ENCODE measurements around the gene CTAGE1.
"Not testable (repeated sequence)": the region's sequence is repeated elsewhere in the genome, so short reads cannot be mapped to it uniquely, and the experiment has no call there.

CTAGE1 gene

DNA sequence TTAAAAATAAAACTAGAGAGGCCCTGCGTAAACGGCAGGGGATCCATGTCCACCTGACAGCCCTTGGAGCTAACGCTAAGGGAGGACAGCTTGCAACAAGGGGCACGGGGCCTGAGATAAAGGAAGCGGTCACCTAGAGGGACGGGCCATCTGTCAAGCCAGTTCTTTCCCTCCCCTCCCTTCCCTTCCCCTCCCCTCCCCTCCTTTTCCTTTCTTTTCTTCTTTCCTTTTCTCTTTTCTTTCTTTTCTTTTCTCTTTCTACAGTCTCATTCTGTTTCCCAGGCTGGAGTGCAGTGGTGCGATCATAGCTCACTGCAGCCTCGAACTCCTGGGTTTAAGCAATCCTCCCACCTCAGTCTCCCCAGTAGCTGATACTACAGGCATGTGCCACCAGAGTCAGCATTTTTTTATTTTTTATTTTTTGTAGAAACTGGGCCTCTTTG, 34.5 kb upstream of the CTAGE1 start:
- Histone ChIP-seq H3K4me1 (ENCODE audit: control insufficient read depth, insufficient read depth, low read length, unreplicated experiment) (no peaks in the 10 kb centered on the region), H2AFZ (ENCODE audit: low read length, unreplicated experiment) (no peak overlapping the region), H3K36me3 (ENCODE audit: insufficient read depth, low read length) (no peaks in the 10 kb centered on the region), H3K4me3 (ENCODE audit: low read depth, low read length) (no peak overlapping the region), H3K27ac (ENCODE audit: low read depth, low read length) (no peak overlapping the region), H3K27me3 (ENCODE audit: insufficient read depth, low read length) (no peaks in the 10 kb centered on the region), H3K79me2 (ENCODE audit: control insufficient read depth, insufficient read depth, low read length, unreplicated experiment) (no peaks in the 10 kb centered on the region)

DNA sequence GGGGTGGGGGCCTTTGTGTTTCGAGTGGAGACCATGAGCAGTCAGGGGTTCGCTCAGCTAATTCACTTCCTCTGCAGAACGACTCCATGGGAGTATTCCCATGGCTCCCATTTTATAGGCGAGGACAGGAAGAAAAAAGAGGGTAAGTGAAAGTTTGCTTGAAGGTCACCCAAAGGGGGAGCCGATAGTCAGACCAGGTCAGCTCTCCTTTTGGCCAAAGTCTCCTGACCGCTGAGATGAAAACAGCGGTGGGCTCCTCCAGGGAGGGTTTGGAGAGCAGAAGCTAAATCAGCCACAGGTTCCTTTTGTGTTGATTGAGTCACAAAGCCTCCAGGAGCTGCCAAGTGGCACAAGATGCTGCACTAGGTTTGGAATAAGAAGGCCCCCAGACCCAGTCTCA, 34.1 kb upstream of the CTAGE1 start:
- Histone ChIP-seq H3K27ac (ENCODE audit: low read depth, low read length) (0 out of 2 replicates have a peak overlapping the region, but pooled peaks have one; percentile 6), H3K36me3 (ENCODE audit: insufficient read depth, low read length) (no peaks in the 10 kb centered on the region), H3K27me3 (ENCODE audit: insufficient read depth, low read length) (no peaks in the 10 kb centered on the region), H3K4me1 (ENCODE audit: control insufficient read depth, insufficient read depth, low read length, unreplicated experiment) (no peaks in the 10 kb centered on the region), H3K4me3 (ENCODE audit: low read depth, low read length) (no peak overlapping the region), H3K79me2 (ENCODE audit: control insufficient read depth, insufficient read depth, low read length, unreplicated experiment) (no peaks in the 10 kb centered on the region), H2AFZ (ENCODE audit: low read length, unreplicated experiment) (no peak overlapping the region)

DNA sequence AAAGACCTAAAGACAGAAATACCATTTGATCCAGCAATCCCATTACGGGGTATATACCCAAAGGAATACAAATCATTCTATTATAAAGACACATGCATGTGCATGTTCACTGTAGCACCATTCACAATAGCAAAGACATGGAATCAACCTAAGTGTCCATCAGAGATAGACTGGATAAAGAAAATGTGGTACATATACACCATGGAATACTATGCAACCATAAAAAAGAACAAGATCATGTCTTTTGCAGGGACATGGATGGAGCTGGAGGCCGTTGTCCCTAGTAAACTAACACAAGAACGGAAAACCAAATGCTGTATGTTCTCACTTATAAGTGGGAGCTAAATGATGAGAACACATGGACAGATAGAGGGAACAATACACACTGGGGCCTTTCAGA, 33.1 kb upstream of the CTAGE1 start:
- not testable (repeated sequence) for H3K27me3 ChIP-seq (ENCODE audit: insufficient read depth, low read length); H3K27ac ChIP-seq (ENCODE audit: low read depth, low read length); H3K36me3 ChIP-seq (ENCODE audit: insufficient read depth, low read length); H3K4me1 ChIP-seq (ENCODE audit: control insufficient read depth, insufficient read depth, low read length, unreplicated experiment); H2AFZ ChIP-seq (ENCODE audit: low read length, unreplicated experiment); H3K4me3 ChIP-seq (ENCODE audit: low read depth, low read length); H3K79me2 ChIP-seq (ENCODE audit: control insufficient read depth, insufficient read depth, low read length, unreplicated experiment)

DNA sequence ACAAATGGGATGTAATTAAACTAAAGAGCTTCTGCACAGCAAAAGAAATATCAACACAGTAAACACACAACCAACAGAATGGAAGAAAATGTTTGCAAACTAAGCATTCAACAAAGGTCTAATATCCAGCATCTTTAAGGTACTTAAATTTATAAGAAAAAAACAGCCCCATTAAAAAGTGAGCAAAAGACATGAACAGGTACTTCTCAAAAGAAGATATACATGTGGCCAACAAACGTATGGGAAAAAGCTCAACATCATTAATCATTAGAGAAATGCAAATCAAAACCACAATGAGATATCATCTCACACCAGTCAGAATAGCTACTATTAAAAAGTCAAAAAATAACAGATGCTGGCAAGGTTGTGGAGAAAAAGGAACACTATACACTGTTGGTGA, 32.6 kb upstream of the CTAGE1 start:
- not testable (repeated sequence) for H3K36me3 ChIP-seq (ENCODE audit: insufficient read depth, low read length); H3K27me3 ChIP-seq (ENCODE audit: insufficient read depth, low read length); H3K27ac ChIP-seq (ENCODE audit: low read depth, low read length); H3K79me2 ChIP-seq (ENCODE audit: control insufficient read depth, insufficient read depth, low read length, unreplicated experiment); H3K4me1 ChIP-seq (ENCODE audit: control insufficient read depth, insufficient read depth, low read length, unreplicated experiment); H2AFZ ChIP-seq (ENCODE audit: low read length, unreplicated experiment); H3K4me3 ChIP-seq (ENCODE audit: low read depth, low read length)

DNA sequence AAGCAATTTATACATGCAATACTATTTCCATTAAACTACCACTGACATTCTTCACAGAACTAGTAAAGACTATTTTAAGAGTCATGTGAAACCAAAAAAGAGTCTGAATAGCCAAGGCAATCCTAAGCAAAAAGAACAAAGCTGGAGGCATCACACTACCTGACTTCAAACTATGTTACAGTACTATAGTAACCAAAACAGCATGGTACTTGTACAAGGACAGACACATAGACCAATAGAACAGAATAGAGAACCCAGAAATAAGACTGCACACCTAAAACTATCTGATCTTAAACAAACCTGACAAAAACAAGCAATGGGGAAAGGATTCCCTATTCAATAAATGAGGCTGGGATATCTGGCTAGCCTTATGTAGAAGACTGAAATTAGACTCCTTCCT, 32.0 kb upstream of the CTAGE1 start:
- H3K79me2 ChIP-seq (ENCODE audit: control insufficient read depth, insufficient read depth, low read length, unreplicated experiment); H2AFZ ChIP-seq (ENCODE audit: low read length, unreplicated experiment); H3K27ac ChIP-seq (ENCODE audit: low read depth, low read length); H3K4me3 ChIP-seq (ENCODE audit: low read depth, low read length); H3K36me3 ChIP-seq (ENCODE audit: insufficient read depth, low read length); H3K4me1 ChIP-seq (ENCODE audit: control insufficient read depth, insufficient read depth, low read length, unreplicated experiment); H3K27me3 ChIP-seq (ENCODE audit: insufficient read depth, low read length): not testable (repeated sequence)

DNA sequence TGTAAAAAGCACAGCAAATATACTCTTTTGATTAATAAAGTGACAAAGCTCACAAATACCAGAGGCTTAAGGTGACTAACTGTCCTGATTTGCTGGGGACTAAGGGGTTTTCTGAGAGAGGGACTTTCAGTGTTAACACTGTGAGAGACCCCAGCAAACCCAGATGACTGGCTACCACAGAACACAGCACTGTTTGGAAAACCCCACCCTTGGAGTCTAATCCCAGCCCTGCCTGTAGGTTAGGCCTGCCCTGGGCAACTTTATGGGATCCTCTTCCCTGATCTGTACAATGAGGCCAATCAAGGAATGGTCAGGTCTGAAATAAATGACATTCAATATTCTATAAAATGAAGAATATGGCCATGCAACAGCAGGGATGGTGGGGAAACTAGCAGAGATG, 30.5 kb upstream of the CTAGE1 start:
- Histone ChIP-seq H3K79me2 (ENCODE audit: control insufficient read depth, insufficient read depth, low read length, unreplicated experiment) (no peaks in the 10 kb centered on the region), H3K4me1 (ENCODE audit: control insufficient read depth, insufficient read depth, low read length, unreplicated experiment) (no peaks in the 10 kb centered on the region), H3K27me3 (ENCODE audit: insufficient read depth, low read length) (no peaks in the 10 kb centered on the region), H3K36me3 (ENCODE audit: insufficient read depth, low read length) (no peaks in the 10 kb centered on the region), H2AFZ (ENCODE audit: low read length, unreplicated experiment) (no peak overlapping the region), H3K4me3 (ENCODE audit: low read depth, low read length) (no peak overlapping the region), H3K27ac (ENCODE audit: low read depth, low read length) (no peak overlapping the region)

DNA sequence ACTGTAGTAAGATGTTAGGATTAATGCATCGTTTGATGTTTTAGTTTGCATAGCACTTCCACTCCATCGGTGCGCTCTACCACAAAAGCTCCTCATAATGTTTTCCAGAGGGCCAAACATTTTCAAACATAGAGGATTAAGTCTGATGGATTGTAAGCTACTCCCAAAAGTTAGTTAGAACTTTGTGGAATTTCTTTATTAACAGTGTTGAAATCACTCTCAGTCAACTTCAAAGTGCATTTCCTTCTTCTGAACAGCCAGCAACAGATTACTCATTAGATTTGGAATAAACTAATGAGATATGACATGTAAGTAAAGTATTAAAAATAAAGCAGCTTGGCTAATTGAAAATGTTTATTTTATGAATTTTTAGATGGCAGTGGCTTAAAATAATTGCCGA, 30.1 kb upstream of the CTAGE1 start:
- no peak overlapping the region for H3K4me3 ChIP-seq (ENCODE audit: low read depth, low read length)
- no peaks in the 10 kb centered on the region for H3K4me1 ChIP-seq (ENCODE audit: control insufficient read depth, insufficient read depth, low read length, unreplicated experiment)
- no peaks in the 10 kb centered on the region for H3K36me3 ChIP-seq (ENCODE audit: insufficient read depth, low read length)
- H3K79me2 ChIP-seq (ENCODE audit: control insufficient read depth, insufficient read depth, low read length, unreplicated experiment), result no peaks in the 10 kb centered on the region
- H3K27ac ChIP-seq (ENCODE audit: low read depth, low read length), result no peak overlapping the region
- no peak overlapping the region for H2AFZ ChIP-seq (ENCODE audit: low read length, unreplicated experiment)
- H3K27me3 ChIP-seq (ENCODE audit: insufficient read depth, low read length), result no peaks in the 10 kb centered on the region

DNA sequence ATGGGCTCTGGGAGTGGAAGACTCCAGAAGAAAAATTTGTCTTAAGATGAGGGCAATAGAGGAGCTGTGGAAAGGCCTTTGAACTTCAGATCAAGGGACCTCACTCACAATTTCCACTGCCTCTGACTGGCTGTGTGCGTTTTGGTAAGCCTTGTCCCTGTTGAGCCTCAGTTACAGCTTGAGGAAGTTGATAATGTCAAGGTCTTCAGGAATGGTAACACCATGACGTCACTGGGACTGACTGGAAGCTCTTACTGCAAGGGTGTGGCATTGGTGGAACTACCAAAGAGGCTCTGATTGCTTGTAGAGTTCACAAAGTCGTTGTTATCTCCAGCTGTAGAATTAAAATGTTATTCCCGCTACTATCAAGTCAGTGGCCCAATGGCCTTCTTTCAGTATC, 29.2 kb upstream of the CTAGE1 start:
- no peaks in the 10 kb centered on the region for H3K27me3 ChIP-seq (ENCODE audit: insufficient read depth, low read length)
- no peak overlapping the region for H3K4me3 ChIP-seq (ENCODE audit: low read depth, low read length)
- H3K4me1 ChIP-seq (ENCODE audit: control insufficient read depth, insufficient read depth, low read length, unreplicated experiment), result no peaks in the 10 kb centered on the region
- H3K27ac ChIP-seq (ENCODE audit: low read depth, low read length), result no peak overlapping the region
- H3K79me2 ChIP-seq (ENCODE audit: control insufficient read depth, insufficient read depth, low read length, unreplicated experiment), result no peaks in the 10 kb centered on the region
- H2AFZ ChIP-seq (ENCODE audit: low read length, unreplicated experiment), result no peak overlapping the region
- H3K36me3 ChIP-seq (ENCODE audit: insufficient read depth, low read length), result no peaks in the 10 kb centered on the region

- no peak overlapping the region for H2AFZ ChIP-seq (ENCODE audit: low read length, unreplicated experiment)
- no peaks in the 10 kb centered on the region for H3K4me1 ChIP-seq (ENCODE audit: control insufficient read depth, insufficient read depth, low read length, unreplicated experiment)
- no peaks in the 10 kb centered on the region for H3K27me3 ChIP-seq (ENCODE audit: insufficient read depth, low read length)
- H3K4me3 ChIP-seq (ENCODE audit: low read depth, low read length), result no peak overlapping the region
- no peaks in the 10 kb centered on the region for H3K36me3 ChIP-seq (ENCODE audit: insufficient read depth, low read length)
- no peak overlapping the region for H3K27ac ChIP-seq (ENCODE audit: low read depth, low read length)
- no peaks in the 10 kb centered on the region for H3K79me2 ChIP-seq (ENCODE audit: control insufficient read depth, insufficient read depth, low read length, unreplicated experiment)
Measured at GRCh38 chr18:22446325-22446724, 28.6 kb upstream of the CTAGE1 start.

- Histone ChIP-seq H3K4me3 (ENCODE audit: low read depth, low read length) (no peak overlapping the region), H3K4me1 (ENCODE audit: control insufficient read depth, insufficient read depth, low read length, unreplicated experiment) (peaks cover 13% of the 10 kb centered on the region), H3K36me3 (ENCODE audit: insufficient read depth, low read length) (no peaks in the 10 kb centered on the region)
Measured at GRCh38 chr18:22441638-22442037, 23.9 kb upstream of the CTAGE1 start.

GRCh38 chr18:22439447-22439846, 21.7 kb upstream of the CTAGE1 start:
- H2AFZ ChIP-seq (ENCODE audit: low read length, unreplicated experiment), result peak overlapping the region; percentile 19
- peak overlapping the region; percentile 53 for H3K27ac ChIP-seq (ENCODE audit: low read depth, low read length)

More at GRCh38 chr18:22441638-22442037, 23.9 kb upstream of the CTAGE1 start:
- H3K27ac ChIP-seq (ENCODE audit: low read depth, low read length), result no peak overlapping the region
- no peaks in the 10 kb centered on the region for H3K27me3 ChIP-seq (ENCODE audit: insufficient read depth, low read length)
- no peak overlapping the region for H2AFZ ChIP-seq (ENCODE audit: low read length, unreplicated experiment)
- H3K79me2 ChIP-seq (ENCODE audit: control insufficient read depth, insufficient read depth, low read length, unreplicated experiment), result no peaks in the 10 kb centered on the region

More at GRCh38 chr18:22439447-22439846, 21.7 kb upstream of the CTAGE1 start:
- Histone ChIP-seq H3K36me3 (ENCODE audit: insufficient read depth, low read length) (no peaks in the 10 kb centered on the region), H3K79me2 (ENCODE audit: control insufficient read depth, insufficient read depth, low read length, unreplicated experiment) (no peaks in the 10 kb centered on the region), H3K27me3 (ENCODE audit: insufficient read depth, low read length) (no peaks in the 10 kb centered on the region), H3K4me1 (ENCODE audit: control insufficient read depth, insufficient read depth, low read length, unreplicated experiment) (peaks cover 24% of the 10 kb centered on the region), H3K4me3 (ENCODE audit: low read depth, low read length) (no peak overlapping the region)
